NCI-H2081 (cell line): ENCODE data around the gene STAC.
"Not testable (repeated sequence)": the region's sequence is repeated elsewhere in the genome, so short reads cannot be mapped to it uniquely, and the experiment has no call there.

Source experiments
- DNase-seq, 2 experiments: peaks; one replicate each; lab custom pipeline; 2025; lab: John Stamatoyannopoulos, UW

STAC gene

GRCh38 chr3:36480911-36481648 is 100.8 kb downstream of the STAC start:
- no peak for DNase-seq

- DNase-seq = no peak
Measured at GRCh38 chr3:36482256-36482655, 102.0 kb downstream of the STAC start.

- DNase-seq = no peak
Measured at GRCh38 chr3:36482880-36483279, 102.6 kb downstream of the STAC start.

- no peak for DNase-seq
Measured at GRCh38 chr3:36483709-36484108, 103.4 kb downstream of the STAC start.

DNA sequence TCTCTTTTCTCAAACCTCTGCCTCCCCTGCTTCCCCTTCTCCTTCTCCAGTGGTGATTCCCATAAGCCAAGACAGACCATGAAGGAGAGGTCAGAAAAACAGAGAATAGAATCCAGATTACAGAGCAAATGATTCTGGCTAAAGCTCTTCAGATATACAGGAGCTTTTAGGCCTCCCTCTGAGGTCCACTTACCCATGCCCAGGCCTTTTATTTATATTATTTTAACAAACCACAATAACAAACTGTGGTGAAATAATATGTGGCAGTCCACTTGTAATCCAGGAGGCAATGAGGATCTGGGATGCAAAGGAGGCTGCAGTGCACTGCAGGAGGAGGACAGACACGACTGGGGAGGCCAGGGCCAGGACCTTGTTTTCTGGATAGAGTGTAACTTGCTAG is 104.1 kb downstream of the STAC start:
- no peak for DNase-seq

DNA sequence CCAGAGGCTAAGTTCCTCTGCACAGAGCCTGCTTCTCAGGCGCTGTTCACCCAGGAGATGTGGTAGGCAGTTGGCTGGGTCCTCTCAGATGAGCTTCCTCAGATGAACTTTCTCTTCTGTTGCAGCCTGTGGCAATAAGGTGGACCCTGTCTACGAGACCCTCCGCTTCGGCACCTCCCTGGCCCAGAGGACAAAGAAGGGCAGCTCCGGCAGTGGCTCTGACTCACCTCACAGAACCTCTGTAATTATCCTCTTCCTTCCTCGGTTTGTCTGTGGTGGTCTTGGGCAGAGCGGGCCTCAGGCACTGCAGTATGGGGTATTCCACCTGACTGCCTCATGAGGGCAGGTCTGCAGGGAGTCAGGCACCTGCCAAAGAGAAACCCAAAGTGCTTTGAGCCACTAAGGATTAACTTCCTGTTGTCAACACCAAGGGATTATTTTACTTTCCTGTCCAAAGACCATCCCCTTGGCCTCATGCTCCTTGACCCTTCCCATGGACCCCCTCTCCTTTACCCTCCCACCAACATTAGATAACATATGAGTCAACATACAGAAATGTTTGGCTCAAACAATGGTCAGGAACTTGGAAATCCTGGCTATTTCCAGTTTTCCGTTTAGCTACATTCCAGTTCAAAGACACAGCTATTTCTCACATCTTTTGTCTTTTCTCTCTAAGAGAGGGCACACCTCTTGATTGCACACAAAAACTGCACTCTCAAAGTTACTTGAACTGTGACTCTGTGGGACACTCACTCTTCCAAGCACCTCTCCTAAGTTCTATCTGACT is 105.9 kb downstream of the STAC start:
- no peak for DNase-seq

DNA sequence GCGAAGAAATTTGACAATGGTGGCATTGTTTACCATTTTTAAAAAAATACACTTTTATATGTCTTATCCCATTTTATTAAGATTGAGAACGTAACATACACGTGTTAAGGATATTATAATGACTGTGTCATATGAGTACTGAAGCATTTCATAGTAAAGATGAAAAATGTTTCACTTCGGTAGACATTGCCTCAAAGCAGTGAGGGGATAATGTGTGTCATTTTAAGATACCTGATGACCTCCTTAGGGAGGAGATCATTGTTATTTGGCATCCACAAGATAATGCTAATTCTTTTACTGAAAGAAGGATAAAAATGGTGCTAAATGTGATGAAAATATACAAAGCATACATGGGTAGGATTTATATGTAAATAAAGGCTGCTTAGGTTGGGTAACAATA is 107.3 kb downstream of the STAC start:
- DNase-seq = no peak

DNA sequence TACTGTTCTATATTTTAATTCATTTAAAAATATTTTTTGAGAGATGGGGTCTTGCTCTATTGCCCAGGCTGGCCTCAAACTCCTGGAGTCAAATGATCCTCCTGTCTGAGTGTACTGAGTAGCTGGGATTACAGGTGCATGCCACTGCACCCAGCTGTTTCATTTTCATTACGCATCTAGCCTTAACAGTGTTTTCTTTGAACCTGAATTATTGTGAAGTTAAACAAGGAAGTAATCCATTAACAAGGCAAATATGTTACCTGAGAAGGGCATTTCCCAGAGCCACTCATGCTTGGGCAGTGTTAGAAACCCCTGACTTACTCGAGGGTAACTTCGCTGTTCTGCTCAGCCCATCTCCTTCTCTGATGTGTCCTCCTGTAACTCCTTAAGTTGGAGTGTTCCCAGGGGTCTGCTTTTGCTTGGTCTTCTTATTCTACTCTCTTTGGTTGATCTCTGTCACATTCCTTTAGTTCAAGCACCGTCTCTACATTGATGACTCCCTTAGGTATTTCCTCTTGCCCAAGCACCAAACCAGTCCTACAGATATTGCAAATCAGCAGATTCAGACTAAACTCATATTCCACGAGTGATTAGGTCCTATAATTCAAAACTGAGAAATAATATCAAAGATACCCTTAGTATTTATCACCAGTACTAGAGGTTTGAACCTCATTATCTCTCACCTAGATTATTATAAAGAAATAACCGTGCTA is 107.9 kb downstream of the STAC start:
- no peak for DNase-seq

DNA sequence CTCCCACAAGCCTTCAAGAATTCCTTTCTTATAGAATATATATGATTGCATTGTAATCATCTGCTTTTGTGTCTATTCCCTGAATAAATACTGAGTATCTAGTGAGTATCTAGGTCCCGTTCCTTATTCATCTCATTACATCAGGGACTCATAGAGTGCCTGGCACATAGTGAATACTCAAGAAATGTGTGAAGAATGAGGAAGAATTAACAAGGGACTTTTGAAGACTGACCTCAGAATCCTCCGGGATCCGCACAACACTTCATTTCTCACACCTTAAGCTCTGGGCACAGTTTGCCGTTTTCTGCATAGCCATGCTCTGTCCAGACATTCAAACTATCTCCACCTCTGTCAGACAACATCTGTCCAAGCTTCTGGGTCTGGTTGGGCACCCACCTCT is 108.8 kb downstream of the STAC start:
- no peak for DNase-seq

DNA sequence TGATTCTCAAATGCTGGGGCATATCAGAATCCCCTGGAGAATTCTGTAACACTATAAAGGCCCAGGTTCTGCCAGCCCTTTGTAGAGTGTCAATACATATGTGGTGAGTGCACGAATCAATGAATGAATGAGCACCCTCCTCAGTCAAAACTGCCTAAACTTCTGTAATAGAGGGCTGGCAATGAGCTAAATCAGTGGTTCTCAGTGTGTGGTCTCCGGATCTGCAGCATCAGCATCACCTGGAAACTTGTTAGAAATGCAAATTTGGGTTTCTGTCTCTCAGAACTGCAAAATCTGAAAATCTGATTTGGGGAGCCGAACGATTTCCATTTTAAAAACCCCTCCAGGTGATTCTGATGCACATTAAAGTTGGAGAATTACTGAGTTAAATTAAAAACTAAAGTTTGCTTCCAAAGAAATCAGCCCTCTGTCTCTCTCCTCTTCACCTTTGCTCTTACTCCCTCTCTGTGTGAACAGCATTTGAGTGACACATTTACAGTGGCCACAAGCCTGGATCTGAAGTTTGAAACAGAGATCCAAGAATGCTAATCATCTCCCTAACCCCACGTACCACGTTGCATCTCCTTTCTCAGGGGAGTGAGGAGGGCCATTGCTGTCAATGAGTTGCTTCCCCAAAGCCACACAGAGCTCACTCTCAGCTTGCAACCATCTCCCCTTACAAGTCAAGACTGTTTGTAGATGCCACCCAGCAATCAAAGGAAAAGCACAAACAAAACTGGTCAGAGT is 109.5 kb downstream of the STAC start:
- DNase-seq = no peak

GRCh38 chr3:36493051-36493450 is 112.7 kb downstream of the STAC start:
- no peak for DNase-seq

- DNase-seq = peak in 1 of 2 experiments; percentile 22
Measured at GRCh38 chr3:36494461-36495109, 114.3 kb downstream of the STAC start.

DNA sequence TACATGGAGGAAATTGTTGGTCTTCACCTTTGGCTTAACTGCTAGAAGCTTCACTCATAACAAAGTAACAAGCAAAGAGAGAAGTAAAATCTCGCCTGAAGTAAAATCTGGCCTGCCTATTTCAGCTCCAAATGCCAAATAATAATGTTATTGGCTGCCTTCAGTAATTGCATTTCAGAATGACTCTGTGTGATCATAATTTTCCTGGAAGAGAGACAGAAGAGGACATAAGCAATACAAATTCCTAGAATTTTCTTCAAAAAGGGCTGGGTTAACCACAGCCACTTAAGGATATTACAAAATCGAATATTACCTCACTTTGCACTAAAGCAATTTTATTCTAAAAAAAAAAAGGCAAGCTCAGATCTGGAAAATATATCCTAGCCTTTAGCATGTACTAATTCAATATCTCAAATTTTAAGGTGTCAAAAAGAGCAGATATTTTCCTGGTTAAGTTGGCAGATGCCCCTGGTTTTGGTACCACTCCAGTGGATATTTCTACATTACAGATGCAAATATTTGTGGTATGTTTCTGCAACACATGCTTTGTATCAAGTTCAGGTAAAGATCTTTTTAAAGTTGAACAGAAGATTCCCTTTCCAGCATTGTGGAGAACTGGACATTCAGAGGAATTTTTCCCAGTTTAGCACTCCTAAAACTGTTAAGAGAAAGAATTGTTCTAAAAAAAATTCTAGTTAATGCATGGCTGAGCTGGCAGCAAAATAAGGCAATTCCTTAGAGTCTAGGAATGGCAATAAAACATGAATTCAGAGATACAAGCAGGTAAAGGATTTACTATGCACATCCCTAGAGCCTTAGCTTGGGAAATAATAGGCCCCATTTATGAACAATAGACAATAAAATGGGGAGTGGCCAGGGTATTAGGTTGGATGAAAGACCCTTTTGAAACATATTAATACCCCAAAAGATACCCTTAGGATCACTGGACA is 116.7 kb downstream of the STAC start:
- DNase-seq = no peak

- DNase-seq = not testable (repeated sequence)
Measured at GRCh38 chr3:36500053-36500452, 119.7 kb downstream of the STAC start.

DNA sequence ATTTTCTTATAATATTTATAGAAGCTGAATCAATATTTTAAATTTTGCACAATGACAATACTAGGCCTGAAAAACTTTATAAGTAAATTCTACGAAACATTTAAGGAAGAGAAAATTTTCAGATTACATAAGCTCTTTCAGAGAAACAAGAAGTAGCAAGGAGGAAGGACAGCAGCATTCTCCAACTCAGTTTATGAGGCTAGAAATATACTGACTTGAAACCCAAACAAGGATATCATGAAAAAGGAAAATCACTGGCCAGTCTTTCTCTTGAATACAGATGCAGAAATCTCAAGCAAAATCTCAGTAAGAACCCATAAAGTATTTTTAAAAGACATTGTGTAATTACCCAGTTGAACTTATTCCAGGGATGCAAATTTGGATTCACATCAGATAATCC is 121.3 kb downstream of the STAC start:
- DNase-seq = no peak

DNA sequence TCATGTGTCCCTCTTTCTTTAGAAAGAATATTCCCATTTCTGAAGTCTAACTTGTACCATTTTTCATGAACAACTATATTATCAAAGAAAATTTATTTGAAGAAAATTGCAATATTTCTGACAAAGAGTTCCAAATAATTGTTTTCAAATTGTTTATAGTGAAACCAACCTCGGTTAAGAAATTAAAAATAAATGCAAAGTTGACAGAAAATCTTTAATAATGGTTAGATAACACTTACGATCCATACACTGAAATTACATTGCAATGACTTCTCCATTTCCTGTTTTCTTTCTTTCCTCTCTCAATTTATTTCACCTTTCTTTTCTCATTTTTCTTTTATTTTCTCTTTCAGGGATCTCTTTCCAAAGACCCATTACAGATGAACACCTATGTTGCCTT is 125.1 kb downstream of the STAC start:
- no peak for DNase-seq

- no peak for DNase-seq
Measured at GRCh38 chr3:36511791-36512486, 131.6 kb downstream of the STAC start.

- DNase-seq = no peak
Measured at GRCh38 chr3:36512555-36512954, 132.3 kb downstream of the STAC start.

DNA sequence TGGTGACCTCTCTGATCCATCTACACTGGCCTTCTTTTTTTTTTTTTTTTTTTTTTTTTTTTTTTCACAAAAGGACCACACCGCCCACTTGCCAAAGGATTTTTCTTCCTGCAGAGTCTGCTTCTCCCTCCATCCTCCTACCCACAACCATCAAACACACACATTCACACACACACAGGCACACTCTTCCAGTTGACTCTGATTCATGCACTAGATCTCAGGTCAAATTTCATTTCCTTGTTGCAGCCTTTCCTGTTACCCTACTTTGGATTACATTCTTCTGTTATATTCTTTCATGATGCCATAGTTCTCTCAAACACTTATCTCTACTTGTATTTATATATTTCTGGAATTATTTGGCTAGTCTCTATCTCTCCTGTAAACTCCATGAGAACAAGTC is 133.9 kb downstream of the STAC start:
- DNase-seq = no peak

- no peak for DNase-seq
Measured at GRCh38 chr3:36519682-36520081, 139.4 kb downstream of the STAC start.
